ENCODE results near the gene MEGF11. TPM values are rescaled to one million over a fixed set of nuclear protein-coding genes. Genes with fewer than 3 reads are reported as not detected.

Gene MEGF11
- polyA plus RNA-seq, 3 donors = not detected

GRCh38 chr15:66039117-66039871, 214.3 kb downstream of the MEGF11 start:
- H3K27me3 Mint-ChIP-seq (ENCODE audit: low read depth in 3 of 3) = peaks cover 19 to 32% (median 22%) of the 10 kb centered on the region in 3 donors

More at GRCh38 chr15:66039117-66039871, 214.3 kb downstream of the MEGF11 start:
- Histone ChIP-seq H2AFZ (ENCODE audit: insufficient read depth, low read depth, low read length, poor library complexity, severe bottlenecking) (no peak overlapping the region), H3K27me3 (ENCODE audit: control insufficient read depth in 2 of 2, insufficient read depth in 2 of 2, low read length in 2 of 2) (peaks cover 5 to 20% of the 10 kb centered on the region in 2 donors), H4K20me1 (ENCODE audit: insufficient read depth, low read length) (no peaks in the 10 kb centered on the region), H3K9me3 (replicated peaks in 1 of 2; ENCODE audit: control insufficient read depth in 1 of 2, insufficient read depth in 1 of 2, low read length in 2 of 2) (no peaks in the 10 kb centered on the region), H3K9ac (ENCODE audit: insufficient read depth, low read length, poor library complexity, severe bottlenecking) (no peak overlapping the region), H3K4me3 (replicated peaks in 1 of 3; ENCODE audit: low read depth in 2 of 3, low read length in 3 of 3) (no peak overlapping the region), H3K4me1 (ENCODE audit: control insufficient read depth in 1 of 2, insufficient read depth in 2 of 2, low read length in 2 of 2) (no peaks in the 10 kb centered on the region), H3K36me3 (replicated peaks in 1 of 2; ENCODE audit: control insufficient read depth in 1 of 2, insufficient read depth in 2 of 2, low read length in 2 of 2) (no peaks in the 10 kb centered on the region), H3K27ac (ENCODE audit: low read depth in 1 of 2, low read length in 2 of 2) (no peak overlapping the region), H3K4me2 (replicated peaks; ENCODE audit: extremely low read depth, low read length, poor library complexity, severe bottlenecking) (no peak overlapping the region), H3K79me2 (ENCODE audit: insufficient read depth, low read length) (no peaks in the 10 kb centered on the region)
- H3K4me1 Mint-ChIP-seq = no peaks in the 10 kb centered on the region
- H3K27ac Mint-ChIP-seq = no peak overlapping the region
- intact Hi-C loops (cut with micrococcal nuclease) = no loop called here
- peaks cover 0 to 5% (median 1%) of the 10 kb centered on the region in 7 donors for H3K9me3 Mint-ChIP-seq
- no peak overlapping the region for H3K4me3 Mint-ChIP-seq
- TF ChIP-seq CTCF (IDR thresholded peaks at IDR 0.05) = no peak
- no peaks in the 10 kb centered on the region for H3K36me3 Mint-ChIP-seq
- WGBS (ENCODE audit: insufficient coverage) = 49% methylated on average over 7 of the region's 29 CpGs
- no peak for DNase-seq
